Stimulated activated naive CD8-positive, alpha-beta T cell treated with anti-CD3 and anti-CD28 coated beads, Interleukin-15, Interleukin-2, amounts not matched to agents 100 U/mL and 50 U/mL, for 24 hours (primary cell): ENCODE measurements around the gene LTBP1.
"Not testable (repeated sequence)": the region's sequence is repeated elsewhere in the genome, so short reads cannot be mapped to it uniquely, and the experiment has no call there.

Experiments
- ATAC-seq: fragments of 150-1000 bp; cut with Tn5 transposase; one replicate; pipeline ENCODE4 v1.10.0; 2021
- DNase-seq: peaks from one replicate; pipeline ENCODE4 v3.0.0; 2021

The LTBP1 gene

GRCh38 chr2:33225350-33225749 is 278.6 kb downstream of the LTBP1 start:
- ATAC-seq (no peak), DNase-seq (no peak)

GRCh38 chr2:33226546-33226945 is 279.8 kb downstream of the LTBP1 start:
- DNase-seq (no peak), ATAC-seq (no peak)

GRCh38 chr2:33229646-33230045 is 282.9 kb downstream of the LTBP1 start:
- ATAC-seq (no peak), DNase-seq (no peak)

DNA sequence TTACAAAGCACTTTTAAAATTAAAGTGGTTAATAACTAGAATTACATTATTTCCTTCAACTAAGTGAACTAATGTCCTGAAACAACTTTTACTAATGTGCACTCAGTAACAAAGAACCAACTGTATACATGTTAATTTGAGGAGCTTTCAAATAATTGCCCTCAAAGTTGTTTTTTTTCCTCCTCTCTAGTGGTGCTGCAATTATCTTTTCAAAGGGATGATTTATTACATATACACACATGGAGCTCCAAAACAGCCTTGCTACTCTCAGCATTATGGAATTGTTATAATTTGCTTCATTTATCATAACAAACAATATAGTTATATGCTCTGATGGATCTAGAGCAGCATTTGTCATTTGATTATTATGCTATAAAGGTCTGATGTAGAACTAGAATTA is 283.4 kb downstream of the LTBP1 start:
- ATAC-seq = no peak
- no peak for DNase-seq

- no peak for DNase-seq
- no peak for ATAC-seq
Measured at GRCh38 chr2:33230842-33231241, 284.1 kb downstream of the LTBP1 start.

DNA sequence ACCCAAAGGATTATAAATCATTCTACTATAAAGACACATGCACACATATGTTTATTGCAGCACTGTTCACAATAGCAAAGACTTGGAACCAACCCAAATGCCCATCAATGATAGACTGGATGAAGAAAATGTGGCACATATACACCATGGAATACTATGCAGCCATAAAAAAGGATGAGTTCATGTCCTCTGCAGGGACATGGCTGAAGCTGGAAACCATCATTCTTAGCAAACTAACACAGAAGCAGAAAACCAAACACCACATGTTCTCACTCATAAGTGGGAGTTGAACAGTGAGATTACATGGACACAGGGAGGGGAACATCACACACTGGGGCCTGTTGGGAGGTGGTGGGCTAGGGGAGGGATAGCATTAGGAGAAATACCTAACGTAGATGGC is 288.8 kb downstream of the LTBP1 start:
- ATAC-seq, DNase-seq: not testable (repeated sequence)

GRCh38 chr2:33236482-33237385 is 290.0 kb downstream of the LTBP1 start:
- no peak for DNase-seq
- no peak for ATAC-seq

GRCh38 chr2:33238111-33238510 is 291.4 kb downstream of the LTBP1 start:
- ATAC-seq = no peak
- DNase-seq = no peak

- DNase-seq (no peak), ATAC-seq (no peak)
Measured at GRCh38 chr2:33240178-33240577, 293.4 kb downstream of the LTBP1 start.

DNA sequence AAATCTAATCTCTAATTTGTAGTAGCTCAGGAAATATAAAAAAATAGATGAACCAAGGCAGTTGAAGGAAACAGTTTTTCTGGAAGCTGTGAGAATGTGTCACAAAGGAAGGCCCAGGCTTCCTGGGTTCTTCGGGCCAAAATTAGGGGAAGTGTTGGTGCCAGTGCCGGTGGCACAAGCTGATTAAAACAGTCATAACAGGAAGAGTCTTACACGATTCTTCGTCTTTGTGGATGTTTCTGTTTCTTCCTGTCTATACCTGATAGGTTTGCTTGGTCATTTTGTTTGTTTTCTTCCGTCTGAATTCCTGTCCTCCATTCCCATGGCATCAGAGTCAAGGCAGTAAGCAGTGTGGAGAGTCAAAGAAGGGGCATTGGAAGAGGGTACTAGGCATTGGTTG is 294.3 kb downstream of the LTBP1 start:
- DNase-seq (no peak), ATAC-seq (no peak)

DNA sequence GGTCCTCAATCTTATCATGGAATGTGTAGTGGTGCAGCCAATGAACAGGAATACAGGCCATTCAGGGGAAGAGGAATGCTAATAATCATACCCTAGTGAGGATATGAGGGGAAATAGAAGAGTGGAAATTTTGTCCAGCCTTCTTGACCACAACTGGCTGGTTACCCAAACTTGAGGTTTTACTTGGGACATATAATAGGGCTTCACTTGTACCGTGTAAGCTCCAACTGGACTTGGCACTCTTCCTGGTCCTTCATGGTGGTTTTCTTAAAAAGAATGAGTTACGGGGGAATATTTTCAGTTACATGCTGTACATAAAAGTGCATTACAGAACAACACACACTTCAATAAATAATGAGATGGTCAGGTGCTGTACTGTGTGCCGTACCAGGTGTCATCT is 294.8 kb downstream of the LTBP1 start:
- ATAC-seq (no peak), DNase-seq (no peak)

- DNase-seq (no peak), ATAC-seq (no peak)
Measured at GRCh38 chr2:33242845-33243244, 296.1 kb downstream of the LTBP1 start.

DNA sequence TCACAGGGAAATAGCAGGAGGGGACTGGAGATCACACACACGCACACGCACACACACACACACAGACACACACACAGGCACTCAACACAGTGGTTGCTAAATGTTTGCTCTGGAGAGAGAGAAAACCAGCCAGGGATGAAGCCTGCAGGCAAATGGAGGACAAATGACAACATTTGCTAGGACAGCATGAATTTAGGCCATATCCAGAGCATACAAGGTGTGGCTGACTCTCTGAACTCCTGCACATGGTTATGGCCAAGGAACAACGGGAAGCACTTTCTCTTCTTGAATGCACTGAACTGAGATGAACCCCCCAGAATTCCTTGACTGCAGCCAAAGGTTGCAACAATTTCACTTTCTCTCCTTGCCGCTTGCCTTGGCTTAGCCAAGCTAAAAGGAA is 299.7 kb downstream of the LTBP1 start:
- ATAC-seq (no peak), DNase-seq (no peak)

DNA sequence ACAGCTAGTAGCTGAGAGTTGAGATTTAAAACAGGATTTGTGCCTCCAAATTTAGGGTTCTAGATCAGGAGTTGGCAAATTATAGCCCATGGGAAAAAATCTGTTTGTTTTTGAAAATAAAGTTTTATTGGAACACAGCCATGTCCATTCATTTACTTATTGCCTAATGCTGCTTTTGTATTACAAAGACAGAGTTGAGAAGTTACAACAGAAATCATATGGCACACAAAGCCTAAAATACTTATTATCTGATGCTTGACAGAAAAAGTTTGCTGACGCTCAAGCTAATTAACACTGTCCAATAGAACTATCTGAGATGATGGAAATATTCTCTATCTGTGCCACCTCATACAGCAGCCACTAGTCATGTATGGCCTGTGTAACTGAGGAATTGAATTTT is 300.6 kb downstream of the LTBP1 start:
- ATAC-seq (no peak), DNase-seq (no peak)

GRCh38 chr2:33250417-33251029 is 303.8 kb downstream of the LTBP1 start:
- DNase-seq = no peak
- peak; percentile 36 for ATAC-seq

GRCh38 chr2:33256162-33256755 is 309.5 kb downstream of the LTBP1 start:
- DNase-seq (no peak), ATAC-seq (no peak)

DNA sequence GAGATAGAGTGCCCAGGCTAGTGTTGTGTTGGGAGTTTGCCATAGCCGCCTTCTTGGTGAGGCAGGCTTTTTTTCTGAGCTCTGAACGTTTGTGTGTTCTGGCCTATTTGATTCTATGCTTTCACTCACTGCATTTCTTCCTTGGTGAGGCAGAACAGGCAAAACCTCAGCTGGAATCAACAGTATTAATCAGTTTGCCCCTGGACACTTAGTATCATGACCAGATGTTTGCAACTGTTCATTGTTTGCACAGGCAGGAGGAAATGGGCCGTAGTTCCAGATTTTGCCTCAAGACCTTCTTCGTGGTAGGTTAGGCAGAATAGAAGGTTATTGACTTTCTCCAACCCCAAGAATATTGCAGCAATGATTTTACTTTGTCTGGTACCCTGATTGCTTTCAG is 311.6 kb downstream of the LTBP1 start:
- DNase-seq = no peak
- ATAC-seq = no peak

- ATAC-seq (no peak), DNase-seq (no peak)
Measured at GRCh38 chr2:33262097-33262496, 315.3 kb downstream of the LTBP1 start.

GRCh38 chr2:33264766-33265165 is 318.0 kb downstream of the LTBP1 start:
- no peak for ATAC-seq
- no peak for DNase-seq

DNA sequence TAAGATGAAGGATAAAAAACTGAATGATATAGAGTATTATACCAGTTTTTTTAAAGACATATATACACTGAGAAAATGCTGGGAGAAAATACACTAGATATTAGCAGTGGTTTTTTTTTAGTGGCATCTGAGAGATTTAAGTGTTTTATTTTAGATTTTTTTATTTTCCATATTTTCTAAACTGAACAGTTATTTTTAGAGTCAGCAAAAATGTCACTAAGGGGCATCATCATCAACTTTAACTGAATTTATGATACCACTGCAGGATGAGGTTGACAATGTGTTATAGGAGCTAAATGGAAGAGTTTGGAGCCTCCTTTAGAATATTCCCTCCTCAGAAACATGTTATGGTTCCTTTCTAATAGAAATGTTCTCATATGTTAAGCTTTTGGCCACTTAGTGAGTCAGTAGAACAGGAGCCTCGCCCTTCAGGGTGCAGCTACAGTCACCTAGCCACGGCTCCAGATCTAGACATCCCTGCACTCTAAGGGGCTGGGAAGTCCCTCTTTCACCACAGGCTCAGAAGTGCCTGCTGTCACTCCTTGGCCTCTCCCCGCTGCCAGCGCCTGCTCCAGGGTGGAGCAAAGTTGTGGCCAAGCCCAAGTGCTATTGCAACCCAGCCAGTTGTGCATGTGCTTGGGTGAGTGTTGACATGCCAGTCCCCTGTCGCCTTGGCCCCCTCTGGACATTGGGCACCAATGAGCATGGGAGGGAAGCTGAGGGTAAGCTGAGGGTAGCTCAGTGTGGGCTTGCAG is 319.0 kb downstream of the LTBP1 start:
- ATAC-seq (peak; percentile 55), DNase-seq (no peak)

DNA sequence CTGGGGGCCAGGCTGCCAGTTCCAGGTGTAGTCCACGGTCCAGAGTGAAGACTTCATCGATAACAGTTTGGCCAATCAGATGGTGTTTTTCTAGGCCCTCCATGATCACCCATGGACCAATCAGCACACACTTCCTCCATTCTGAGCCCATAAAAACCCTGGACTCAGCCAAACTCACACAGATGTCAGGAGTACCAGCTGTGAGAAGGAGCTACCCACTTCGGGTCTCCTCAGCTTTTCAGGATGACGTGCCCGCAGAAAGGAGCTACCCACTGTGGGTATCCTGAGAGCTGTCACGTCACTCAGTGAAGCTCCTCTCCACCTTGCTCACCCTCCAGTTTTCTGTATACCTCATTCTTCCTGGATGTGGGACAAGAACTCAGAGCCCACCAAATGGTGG is 319.7 kb downstream of the LTBP1 start:
- DNase-seq = no peak
- no peak for ATAC-seq

- DNase-seq = no peak
- no peak for ATAC-seq
Measured at GRCh38 chr2:33267043-33267442, 320.3 kb downstream of the LTBP1 start.

- ATAC-seq (no peak), DNase-seq (no peak)
Measured at GRCh38 chr2:33267756-33268155, 321.0 kb downstream of the LTBP1 start.
